GM12801 (cell line): Measurements from ENCODE around the gene BCAN.

ENCODE experiments used
- CTCF ChIP-seq: IDR thresholded peaks from one replicate; pipeline ENCODE4 v1.5.1; 2011; ENCODE audit warnings: control low read depth; ENCODE audit not compliant: insufficient read length; ENCODE audit errors: extremely low read depth

BCAN gene

GRCh38 chr1:156647351-156647750 is 5.4 kb downstream of the BCAN start:
- no peak for TF ChIP-seq CTCF

DNA sequence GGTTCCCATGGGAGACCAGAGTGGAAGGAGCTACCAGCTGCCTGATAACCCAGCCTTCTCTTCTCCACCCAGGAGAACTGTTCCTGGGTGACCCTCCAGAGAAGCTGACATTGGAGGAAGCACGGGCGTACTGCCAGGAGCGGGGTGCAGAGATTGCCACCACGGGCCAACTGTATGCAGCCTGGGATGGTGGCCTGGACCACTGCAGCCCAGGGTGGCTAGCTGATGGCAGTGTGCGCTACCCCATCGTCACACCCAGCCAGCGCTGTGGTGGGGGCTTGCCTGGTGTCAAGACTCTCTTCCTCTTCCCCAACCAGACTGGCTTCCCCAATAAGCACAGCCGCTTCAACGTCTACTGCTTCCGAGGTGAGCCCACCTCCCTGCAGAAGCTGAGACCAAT is 6.6 kb downstream of the BCAN start:
- no peak for TF ChIP-seq CTCF

DNA sequence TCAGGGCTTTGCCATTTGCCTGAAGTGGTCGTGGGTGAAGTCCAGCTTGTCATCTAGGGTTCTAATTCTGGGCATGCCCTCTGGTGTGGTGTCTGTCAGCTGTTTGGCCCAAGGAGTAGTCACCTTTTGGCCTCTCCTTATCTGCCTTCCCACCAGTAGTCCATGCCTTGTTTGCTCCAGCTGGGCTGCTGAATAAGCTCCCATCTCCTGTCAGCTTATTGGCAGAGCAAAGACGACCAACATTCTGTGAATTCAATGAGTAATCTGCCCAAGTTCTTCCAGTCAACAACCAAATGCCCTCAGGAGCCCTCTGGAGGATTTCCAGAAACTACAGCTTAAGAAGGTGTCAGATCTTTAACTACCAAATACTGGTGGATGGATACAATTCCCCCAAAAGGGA is 7.0 kb downstream of the BCAN start:
- no peak for TF ChIP-seq CTCF

DNA sequence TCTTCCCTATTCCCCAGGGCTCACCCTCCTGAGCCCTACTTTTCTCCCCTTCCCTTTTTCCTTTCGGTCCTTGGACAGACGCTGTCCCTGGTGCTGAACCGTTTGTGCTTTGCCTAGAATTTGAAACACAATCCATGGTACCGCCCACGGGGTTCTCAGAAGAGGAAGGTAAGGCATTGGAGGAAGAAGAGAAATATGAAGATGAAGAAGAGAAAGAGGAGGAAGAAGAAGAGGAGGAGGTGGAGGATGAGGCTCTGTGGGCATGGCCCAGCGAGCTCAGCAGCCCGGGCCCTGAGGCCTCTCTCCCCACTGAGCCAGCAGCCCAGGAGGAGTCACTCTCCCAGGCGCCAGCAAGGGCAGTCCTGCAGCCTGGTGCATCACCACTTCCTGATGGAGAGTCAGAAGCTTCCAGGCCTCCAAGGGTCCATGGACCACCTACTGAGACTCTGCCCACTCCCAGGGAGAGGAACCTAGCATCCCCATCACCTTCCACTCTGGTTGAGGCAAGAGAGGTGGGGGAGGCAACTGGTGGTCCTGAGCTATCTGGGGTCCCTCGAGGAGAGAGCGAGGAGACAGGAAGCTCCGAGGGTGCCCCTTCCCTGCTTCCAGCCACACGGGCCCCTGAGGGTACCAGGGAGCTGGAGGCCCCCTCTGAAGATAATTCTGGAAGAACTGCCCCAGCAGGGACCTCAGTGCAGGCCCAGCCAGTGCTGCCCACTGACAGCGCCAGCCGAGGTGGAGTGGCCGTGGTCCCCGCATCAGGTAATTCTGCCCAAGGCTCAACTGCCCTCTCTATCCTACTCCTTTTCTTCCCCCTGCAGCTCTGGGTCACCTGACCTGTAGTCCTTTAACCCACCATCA is 10.4 kb downstream of the BCAN start:
- TF ChIP-seq CTCF: no peak

DNA sequence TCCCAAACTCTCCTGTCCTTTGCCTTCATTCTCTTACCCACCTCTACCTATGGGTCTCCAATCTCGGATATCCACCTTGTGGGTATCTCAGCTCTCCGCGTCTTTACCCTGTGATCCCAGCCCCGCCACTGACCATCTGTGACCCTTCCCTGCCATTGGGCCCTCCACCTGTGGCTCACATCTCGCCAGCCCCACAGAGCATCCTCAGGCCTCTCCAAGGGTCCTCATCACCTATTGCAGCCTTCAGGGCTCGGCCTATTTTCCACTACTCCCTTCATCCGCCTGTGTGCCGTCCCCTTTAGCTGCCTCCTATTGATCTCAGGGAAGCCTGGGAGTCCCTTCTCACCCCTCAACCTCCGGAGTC is 11.1 kb downstream of the BCAN start:
- no peak for TF ChIP-seq CTCF

GRCh38 chr1:156654700-156655099 is 12.8 kb downstream of the BCAN start:
- no peak for TF ChIP-seq CTCF

DNA sequence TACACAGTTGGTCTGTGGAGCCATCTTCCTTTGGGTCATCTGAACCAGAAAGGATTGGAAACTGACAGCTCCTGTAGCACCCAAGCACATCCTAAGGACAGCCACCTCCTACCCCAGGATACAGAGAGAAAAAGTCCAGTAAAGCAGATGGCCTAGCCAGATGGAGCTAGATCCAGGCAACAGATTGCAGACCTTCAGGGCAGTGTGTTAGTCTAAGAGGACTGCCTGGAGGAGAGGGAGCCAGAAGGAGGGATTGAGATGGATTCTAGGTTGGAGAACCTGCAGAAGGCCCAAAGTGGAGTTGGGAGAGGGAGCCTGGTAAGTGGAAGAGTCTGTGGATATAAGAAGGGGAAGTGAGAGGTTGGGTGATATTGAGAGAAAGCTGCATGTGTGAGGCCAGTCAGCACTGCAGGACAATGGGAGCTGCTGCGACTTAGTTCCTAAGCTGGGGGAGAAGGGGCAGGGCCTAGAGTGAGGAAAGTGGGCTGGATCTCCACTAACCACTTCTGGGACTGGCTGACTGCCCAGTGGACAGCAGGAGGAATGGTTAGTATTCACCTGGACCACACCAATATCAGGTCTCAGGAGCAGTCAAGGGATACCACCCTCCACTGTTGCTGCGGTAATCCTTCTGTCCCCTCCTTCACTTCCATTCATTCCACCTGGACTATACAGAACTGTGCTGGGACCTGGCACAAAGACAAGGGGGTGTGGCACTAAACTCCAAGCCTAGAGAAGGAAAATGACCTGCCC is 13.4 kb downstream of the BCAN start:
- TF ChIP-seq CTCF: no peak
